ENCODE data around the gene TNRC6C.
"Not testable (repeated sequence)": the region's sequence is repeated elsewhere in the genome, so short reads cannot be mapped to it uniquely, and the experiment has no call there.

The TNRC6C gene

DNA sequence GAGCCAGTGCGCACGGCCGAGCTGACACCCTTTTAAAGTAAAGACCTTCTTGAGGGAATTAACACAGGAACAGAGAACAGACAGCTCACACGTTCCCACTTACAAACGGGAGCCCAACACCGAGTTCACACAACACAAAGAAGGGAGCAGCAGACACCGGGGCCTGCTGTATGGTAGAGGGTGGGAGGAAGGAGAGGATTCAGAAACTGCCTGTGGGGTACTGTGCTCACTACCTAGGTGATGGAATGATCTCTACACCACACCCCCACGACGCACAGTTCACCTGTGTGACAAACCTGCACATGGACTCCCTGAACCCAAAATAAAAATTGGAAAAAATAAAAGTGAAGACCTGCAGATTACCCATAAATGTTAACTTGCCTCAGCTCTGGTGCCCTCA lies 137.6 kb downstream of the TNRC6C start:
- DNase-seq = no peak

DNA sequence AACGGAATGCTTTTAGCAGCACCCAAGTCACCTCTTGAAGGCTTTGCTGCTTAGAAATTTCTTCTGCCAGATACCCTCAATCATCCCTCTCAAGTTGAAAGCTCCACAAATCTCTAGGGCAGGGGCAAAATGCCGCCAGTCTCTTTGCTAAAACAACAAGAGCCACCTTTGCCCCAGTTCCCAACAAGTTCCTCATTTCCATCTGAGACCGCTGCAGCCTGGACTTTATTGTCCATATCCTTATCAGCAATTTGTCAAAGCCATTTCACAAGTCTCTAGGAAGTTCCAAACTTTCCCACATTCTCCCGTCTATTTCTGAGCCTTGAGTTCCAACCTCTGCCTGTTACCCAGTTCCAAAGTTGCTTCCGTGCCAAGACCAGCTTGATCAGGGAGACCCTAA lies 142.6 kb downstream of the TNRC6C start:
- no peak for DNase-seq

DNA sequence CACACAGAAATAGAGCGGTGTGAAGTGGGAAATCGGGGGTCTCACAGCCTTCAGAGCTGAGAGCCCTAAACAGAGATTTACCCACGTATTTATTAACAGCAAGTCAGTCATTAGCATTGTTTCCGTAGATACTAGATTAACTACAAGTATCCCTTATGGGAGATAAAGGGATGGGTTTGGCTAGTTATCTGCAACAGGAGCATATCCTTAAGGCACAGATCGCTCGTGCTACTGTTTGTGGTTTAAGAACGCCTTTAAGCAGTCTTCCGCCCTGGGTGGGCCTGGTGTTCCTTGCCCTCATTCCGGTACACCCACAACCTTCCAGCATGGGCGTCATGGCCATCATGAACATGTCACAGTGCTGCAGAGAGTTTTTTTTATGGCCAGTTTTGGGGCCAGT lies 143.0 kb downstream of the TNRC6C start:
- DNase-seq = no peak

DNA sequence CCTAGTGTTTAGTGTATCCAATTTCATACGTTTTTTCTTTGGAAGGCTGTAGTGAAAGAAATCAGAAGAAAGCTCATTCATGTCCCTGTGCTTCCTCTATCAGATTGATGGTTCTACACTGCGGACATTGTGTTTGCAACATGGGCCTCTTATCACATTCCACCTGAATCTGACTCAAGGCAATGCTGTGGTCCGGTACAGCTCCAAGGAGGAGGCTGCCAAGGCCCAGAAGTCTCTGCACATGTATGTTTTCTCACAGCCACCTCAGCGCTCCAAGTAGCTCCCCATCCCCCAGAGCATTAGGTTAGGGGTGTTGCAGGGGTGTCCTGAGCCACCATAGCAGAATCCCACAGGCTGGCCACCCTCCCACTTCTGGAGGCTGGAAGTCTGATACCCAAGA lies 144.8 kb downstream of the TNRC6C start:
- DNase-seq = no peak

DNA sequence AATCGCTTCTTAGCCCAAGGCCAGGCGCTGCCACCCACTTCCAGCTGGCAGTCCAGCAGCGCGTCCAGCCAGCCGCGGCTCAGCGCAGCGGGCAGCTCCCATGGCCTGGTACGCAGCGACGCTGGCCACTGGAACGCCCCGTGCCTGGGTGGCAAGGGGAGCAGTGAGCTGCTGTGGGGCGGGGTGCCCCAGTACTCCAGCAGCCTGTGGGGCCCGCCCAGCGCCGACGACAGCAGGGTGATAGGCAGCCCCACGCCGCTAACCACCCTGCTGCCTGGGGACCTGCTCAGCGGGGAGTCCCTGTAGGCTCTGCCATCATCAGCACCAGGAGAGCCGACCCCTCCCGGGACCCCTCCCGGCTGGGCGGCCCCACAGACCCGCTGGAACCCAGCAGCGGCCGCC lies 146.0 kb downstream of the TNRC6C start:
- no peak for DNase-seq

DNA sequence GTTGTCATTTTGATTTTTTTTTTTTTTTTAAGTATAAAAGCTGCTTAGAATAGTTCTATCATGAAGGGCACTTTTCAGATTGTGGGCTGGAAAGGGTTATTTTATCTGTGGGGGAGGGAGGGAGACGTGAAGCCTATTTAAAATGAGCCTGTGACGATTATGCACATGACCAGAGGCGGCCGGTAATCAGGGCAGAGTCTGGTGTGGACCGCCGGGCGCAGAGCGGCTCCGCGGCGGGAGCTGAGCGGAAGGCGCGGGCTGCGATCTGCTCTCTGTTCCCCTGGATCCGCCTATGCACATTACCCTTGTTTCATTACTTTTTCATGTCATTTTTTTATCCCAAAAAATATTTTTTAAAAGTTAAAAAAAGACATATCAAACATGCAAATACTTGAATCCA lies 146.6 kb downstream of the TNRC6C start:
- DNase-seq = no peak

DNA sequence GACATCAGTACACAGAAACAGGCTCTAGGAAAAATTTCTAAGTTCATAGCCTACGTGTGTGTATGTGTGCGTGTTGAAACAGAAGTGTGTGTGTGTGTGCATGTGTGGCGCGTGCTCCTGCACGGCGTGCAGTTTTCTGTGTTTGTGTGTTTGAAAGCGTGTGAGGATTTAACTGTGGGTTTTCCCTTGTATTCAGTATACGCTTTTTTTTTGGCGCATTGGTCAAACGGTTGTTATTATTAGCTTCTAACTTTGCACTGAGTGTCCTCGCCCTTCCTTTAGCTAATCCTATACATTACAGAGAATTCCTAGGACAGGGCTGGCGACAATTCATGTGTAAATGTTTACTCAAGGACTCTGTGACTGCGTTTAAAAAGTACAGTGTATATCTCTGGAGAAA lies 147.0 kb downstream of the TNRC6C start:
- no peak for DNase-seq

DNA sequence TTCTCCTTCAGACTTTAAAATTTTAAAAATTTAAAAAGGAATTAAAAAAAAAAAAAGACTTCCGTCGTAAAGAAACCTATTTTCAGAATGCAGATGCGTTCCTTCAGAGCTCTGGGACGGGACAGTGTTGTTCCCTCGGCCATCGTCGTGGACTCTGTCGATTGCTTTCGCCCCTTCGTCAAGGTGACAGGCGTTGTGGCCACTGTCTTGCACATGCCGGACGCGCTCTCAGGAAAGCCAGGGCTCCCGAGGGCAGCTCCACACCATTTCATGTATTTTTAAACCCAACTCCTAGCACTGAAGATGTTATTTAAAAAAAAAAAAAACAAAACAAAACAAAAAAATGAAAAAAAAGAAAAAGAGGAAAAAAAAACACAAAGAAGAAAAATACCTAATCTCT lies 147.7 kb downstream of the TNRC6C start:
- DNase-seq = no peak

DNA sequence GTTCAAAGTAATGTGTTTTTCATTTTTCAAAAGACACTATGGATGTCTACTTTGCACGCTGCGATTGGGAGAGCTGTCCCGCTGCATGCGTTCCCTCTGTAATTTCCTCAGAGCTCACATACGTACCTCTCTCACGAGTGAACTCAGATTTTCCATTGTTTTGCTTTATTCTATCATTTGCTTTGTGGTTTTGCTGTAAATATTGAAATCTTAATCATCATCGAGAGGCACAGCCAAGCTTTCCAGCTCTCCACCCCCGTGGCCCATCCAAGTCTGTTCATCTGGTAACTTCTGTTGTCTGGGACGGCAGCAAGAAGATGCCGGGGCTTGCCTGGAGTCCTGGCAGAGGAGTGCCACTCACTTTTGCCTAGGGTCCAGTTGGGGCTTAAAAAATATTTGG lies 149.0 kb downstream of the TNRC6C start:
- DNase-seq = no peak

DNA sequence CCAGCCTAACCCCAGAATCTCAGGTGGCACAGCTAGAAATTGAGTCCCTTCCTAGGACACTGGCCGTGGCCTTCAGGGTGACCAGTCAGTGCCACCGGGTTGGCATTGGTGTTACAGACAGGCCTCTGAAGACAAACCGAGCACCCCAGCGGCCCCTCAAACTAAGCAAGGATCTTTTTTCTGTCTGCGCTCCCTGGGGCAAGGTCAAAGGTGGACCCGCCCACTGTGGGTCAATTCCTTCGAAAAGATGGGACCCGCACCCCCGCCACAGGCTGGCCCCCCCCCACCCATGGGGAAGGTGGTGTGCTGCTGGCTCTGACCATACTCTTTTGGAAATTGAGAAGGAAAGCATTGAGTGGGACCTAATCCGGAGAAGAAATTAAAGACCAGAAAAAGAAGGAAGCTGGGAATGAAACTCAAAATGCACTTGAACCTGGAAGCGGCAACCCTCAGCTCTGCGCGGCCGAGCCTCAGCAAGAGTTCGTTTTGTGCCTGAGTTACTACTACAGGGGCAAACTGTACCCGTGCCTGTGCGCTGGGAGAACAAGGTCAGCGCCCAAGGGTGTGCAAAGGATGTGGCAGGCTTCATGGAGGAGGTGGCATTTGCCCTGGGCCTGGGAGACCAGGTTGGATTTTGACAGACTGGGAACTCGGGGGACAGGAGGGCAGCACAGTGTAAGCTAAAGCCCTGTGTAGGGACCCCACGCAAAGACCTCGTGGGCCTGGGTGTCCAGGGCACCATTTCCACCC lies 149.6 kb downstream of the TNRC6C start:
- no peak for DNase-seq

DNA sequence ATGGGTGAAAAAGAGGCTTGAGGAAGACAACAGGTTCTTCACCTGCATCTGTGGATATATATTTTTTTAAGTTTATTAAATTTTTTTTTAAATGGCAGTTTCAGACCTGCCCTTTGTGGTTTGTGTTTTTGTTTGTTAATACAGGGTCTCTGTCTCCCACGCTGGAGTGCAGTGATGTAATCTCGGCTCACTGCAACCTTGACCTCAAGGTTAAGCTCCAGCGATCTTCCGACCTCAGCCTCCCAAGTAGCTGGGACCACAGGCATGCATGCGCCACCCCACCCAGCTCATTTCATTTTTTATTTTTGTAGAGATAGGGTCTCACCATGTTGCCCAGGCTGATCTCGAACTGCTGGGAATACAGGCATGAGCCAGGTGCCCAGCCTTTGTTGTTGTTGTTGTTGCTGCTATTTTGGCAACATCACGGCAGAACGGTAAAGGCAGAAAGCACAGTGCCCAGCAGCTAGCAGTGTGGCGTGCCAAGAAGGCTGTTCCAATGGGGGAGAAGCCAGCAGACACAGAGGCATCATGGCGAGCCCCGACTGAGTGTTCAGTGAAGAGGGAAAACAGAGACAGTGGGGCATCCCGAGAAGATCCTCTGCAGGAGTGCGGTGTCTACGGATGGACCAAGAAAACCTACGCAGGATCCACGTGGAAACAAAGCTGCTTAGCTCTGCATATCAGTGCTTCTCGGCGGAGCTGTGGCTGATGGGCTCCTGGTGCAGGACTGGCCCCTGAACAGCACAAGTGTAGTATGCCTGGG lies 150.4 kb downstream of the TNRC6C start:
- no peak for DNase-seq

DNA sequence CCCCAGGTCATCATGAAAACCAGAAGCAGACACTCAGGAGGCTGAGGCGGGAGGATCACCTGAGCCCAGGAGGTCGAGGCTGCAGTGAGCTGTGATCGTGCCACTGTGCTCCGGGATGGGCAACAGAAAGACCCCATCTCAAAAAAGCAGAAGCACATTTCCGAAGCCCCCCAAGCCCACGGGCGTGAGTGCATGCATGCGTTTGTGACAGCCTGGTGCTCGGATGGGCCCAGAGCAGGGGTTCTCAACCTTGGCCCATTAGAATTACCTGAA lies 150.9 kb downstream of the TNRC6C start:
- no peak for DNase-seq

DNA sequence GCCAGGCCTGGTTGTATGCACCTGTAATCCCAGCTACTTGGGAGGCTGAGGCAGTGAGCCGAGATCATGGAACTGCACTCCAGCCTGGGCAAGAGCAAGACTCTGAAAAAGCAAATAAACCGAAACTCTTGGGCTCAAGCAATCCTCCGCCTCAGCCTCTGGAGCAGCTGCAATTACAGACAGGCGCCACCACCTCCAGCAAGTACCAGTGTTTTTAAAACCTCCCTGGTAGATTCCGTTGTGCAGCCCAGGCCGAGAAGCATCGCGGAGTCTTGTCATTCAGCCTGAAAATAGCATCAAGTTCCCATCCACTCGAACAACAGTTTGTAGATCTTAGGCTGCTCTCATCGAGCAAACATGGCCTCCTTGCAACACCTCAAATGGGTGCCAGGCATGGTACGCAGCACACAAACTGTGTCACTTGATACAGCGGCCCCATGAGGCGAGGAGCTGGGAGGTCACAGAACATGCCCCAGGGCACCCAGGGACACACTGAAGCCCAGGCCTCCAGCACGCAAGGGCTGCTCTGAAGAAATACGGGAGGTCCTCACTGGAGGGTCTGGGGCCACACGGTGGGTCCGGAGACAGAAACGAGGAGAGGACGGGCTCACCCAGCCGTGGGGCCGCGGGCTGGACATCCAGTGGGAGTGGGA lies 152.0 kb downstream of the TNRC6C start:
- no peak for DNase-seq

DNA sequence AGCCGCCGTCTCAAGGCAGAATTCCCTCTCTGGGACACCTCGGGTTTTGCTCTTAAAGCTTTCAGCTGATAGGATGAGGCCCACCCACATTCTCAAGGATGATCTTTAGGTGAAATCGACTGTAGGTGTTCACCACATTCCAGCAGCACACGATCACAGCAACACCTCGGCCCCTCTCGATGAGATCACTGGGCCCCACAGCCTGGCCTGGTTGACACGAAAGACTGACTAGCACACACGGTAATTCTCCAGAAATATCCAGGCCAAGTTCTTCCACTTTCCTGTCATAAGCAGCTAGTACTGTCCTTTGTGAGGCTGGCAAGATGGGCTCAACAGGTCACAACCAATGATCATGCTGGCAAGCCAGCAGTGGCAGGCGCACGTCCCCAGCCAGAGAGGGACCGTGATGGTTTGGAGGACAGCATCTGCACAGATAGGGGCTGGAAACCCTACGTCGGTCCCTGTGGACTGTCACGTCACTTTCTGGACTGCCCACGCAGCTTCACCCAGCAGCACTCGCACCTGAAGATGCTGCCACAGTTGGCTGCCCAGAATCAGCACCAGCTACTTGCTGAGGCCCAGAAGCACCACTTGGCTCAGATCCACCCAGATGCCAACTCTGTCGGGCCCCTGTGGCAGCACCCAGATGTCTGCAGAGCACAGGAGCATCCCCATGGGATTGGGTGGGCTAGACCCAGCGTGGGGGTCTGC lies 152.7 kb downstream of the TNRC6C start:
- DNase-seq = no peak

DNA sequence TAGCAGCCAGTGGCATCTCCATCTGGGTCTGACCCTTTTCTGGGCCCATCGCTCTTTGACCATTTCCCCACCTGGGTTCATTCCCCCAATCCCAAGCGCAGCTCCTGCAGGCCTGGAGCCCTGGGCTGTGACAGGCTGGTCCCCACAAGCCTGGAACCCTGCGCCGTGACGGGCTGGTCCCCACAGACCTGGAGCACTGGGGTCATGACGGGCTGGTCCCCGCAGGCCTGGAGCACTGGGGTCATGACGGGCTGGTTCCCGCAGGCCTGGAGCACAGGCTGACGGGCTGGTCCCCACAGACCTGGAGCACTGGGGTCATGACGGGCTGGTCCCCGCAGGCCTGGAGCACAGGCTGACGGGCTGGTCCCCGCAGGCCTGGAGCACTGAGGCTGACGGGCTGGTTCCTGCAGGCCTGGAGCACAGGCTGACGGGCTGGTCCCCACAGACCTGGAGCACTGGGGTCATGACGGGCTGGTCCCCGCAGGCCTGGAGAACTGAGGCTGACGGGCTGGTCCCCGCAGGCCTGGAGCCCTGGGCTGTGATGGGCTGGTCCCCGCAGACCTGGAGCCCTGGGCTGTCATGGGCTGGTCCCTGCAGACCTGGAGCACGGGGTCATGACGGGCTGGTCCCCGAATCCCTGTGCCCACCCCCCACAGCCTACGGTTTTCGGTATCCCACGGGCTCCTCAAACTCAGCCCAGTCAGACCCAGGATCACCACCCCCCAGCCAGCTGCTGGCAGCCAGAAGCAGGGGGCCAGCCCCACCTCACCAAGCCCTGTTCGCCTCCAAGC lies 153.4 kb downstream of the TNRC6C start:
- DNase-seq = no peak

DNA sequence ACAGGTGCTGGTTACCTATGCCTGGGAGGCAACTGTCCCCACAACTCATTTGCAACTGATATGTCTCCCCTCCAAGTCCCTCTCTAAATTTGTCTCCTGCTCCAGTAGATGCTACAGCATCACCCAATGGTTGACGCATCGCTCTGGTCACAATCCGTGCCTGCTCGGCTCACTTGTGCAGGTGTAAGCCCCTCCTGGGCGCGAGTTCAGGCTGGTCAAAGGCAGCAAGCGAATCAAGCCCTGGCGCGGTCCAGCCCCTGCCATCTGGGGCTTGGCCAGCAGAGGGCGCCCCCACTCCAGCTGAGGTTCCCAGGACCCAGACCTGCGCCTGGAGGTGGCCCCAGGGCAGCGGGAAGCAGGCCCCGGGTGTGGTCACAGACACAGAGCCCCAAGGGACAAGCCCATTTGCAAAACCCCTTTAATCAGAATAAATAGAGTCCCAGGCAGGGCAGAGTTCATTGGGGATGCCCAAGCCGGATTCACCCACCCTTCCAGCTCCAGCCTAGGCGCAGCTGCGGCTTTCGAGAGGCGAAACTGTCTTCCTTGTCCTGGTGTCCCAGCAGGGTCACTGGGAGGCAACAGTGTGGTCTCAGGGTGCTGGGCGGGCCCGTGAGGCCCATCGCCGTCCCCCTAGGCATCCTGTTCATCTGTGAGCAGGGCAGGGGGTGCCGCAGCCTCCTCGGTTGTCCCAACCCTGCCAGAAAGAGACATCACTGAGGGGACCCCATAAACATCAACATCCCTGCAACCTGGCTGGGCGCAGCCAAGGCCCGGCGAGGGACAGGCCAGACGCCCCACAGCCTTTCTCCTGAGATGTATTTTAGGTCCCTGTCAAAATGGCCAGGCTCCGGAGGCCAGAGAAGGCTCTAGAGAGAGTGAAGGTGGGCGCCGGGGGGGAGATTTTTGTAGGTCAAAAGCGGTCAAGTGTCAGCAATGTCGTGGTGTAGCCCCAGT lies 154.3 kb downstream of the TNRC6C start:
- peak; percentile 75 for DNase-seq

DNA sequence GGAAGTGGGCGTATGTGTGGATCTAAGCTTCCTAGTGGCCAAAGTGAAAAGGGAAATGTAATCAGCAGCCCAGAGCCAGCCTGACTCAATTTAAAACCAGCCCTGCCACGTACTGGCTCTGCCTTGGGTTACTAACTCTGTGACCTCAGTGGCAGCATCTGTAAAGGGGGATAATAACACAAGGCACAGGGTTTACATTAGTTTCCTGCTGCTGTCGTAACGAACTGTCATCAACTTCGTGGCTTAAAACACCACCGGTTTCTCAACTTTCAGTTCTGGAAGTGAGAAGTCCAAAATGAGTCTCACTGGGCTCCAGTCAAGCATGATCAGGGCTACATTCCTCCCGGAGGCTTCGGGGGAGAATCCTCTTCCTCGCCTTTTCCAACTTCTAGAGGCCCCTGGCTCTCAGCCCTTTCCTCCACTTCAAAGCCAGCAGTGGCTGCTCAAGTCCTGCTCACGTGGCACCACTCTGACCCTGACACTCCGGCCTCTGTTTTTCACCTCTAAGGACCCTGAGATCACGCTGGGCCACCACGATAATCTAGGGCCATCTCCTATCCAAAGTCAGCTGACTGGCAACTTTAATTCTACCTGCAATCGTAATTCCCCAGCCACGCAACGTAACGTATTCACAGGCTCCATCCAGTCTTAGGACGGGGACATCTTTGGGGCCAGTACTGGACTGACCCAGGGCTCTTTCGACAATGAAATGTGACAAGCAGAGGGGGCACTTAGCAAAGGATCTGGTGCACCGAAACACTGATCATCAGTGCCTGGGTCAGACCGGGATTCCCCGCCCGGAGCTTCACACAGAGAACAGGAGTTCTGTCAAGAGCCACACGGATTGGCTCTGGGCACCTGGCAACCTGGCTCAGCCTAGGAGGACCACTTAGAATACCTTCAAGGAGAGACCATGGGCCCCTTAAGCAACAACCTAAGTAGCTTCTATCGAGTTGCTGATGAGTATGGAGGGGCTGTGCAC lies 155.6 kb downstream of the TNRC6C start:
- no peak for DNase-seq

DNA sequence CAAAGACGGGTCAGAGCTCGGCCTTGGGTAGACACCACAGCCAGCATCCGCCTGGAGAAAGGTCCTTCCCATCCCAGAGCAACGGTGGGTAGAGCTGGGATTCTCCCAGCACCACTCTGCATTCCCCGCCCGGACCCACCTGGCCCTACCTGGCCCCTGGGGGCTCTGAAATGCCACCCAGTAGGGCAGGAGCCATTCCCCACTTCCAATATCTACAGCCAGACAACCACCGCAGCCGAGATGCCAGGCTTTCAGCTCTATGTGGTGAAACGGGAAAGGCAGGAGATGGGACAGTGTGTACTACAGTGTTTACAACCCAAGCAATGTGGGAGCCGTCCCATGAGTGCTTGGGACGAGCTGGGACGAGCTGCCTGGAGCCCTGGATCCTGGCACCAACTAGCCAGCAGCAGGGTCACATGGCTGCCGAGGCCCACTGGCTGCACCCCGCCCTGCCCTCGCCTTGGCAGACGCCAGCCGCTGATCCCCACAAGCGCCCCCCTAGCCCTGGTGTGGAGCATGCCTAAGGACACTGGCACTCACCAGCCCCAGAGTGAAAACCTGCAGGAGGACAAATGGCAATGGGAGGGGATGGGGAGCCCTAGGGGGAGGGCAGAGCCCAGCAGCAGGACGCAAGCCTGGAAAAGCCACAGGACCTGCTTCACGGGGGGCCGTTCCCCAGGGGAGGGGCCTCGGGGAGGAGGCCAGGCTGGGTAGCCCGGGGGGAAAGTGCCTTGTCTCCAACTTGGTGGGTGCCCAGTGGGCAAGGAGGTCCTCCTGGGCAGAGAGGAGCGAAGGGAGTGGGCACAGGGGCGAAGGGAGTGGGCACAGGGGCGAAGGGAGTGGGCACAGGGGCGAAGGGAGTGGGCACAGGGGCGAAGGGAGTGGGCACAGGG lies 156.6 kb downstream of the TNRC6C start:
- DNase-seq = no peak

DNA sequence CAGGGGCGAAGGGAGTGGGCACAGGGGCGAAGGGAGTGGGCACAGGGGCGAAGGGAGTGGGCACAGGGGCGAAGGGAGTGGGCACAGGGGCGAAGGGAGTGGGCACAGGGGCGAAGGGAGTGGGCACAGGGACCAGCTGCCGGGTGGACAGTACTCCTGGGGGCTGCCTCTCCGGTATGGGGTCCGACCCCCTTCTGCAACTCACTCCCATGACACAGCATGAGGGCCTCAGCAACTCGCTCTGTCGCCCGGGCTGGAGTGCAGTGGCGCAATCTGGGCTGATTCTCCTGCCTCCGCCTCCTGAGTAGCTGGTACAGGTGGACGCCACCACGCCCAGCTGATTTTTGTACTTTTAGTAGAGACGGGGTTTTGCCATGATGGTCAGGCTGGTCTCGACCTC lies 157.3 kb downstream of the TNRC6C start:
- not testable (repeated sequence) for DNase-seq
